NCI-H748 treated with DMSO at 0.1 percent for 48 hours (cell line): ENCODE results near the gene OGT.

Experiments
- DNase-seq: peaks from one replicate; lab custom pipeline; 2025; lab: John Stamatoyannopoulos, UW

OGT gene

DNA sequence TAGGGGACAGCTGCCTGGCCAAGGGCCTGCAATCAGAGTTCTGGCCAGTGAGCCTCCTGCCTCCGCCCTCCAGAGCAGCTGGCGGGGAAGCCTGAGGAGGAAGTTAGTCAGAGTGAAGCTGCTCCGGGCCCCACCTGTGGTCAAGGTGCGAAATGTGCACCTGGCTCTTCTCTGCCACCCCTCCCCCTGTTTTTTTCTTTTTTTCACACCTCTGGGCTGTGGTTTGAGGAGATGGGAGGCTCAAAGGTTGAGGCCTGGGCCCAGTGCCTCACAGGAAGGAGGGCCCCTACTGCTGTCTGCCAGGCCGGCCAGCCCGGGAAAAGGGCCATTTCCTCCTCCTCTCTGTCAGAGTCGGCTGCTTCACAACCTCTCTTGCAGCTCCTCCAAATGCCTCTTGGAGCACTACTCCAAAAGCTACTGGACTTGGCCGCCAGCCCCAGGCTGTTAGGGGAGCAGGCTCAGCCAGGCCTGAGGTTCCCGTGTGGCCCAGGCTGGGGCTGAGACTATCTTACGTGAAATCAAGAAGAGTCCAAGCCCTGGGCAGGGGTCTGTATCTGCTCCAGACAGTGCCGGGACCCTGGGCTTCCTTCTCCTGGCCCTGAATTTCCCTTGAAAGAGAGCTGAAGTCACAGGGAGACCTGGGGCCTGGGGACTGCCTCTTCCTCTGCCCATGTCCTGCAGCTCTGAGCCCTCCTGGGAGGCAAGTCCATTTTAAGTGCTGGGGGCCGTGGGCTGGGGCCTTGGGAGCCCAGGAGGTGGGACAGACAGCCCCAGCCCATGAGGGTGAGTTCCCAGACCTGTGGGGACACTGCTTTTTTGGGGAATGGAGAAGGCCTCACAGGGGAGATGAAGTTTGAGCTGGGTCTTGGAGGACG, 89.9 kb downstream of the OGT start:
- no peak for DNase-seq

DNA sequence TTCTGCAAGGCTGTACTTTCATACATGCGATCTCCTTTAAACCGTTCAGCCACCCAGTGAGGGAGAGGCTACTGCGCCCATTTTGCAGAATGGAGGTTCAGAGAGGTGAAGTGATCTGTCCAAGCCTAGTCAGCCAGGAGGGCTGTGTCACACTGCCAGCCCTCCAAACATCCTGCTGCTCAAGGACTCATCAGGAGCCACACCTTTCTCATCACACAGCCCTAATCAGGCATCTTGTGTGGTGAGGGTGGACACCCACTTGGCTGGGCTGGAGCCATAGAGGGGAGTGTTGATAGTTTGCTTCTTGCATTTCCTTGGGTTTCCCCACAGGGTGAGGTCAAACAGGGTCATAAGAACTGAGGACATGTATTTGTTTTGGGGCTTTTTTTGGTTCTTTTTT, 90.8 kb downstream of the OGT start:
- no peak for DNase-seq

DNA sequence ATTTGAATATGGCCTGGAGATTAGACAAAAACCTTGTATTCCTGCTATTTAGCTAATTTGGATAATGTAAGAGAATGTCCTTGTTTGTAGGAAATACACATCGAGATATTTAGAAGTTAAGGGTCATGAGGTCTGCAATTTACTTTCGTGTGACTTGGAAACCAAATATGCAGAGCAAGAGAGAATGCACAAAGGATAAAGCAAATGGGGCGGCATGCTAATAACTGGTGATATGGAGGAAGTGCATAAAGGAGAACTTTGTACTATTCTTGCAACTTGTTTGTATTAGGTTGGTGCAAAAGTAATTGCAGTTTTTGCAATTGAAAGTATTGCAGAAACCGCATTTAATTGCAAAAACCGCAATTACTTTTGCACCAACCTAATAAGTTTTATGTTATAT, 92.6 kb downstream of the OGT start:
- DNase-seq: no peak
